ENCODE measurements around the gene INTS4.
"Not testable (repeated sequence)": the region's sequence is repeated elsewhere in the genome, so short reads cannot be mapped to it uniquely, and the experiment has no call there.

GRCh38 chr11:77878247-77878646 lies 116.2 kb downstream of the INTS4 start:
- TF ChIP-seq CTCF (conservative IDR thresholded peaks at IDR 0.05); ZFX (IDR thresholded peaks at IDR 0.05): not testable (repeated sequence)

Measured in C4-2B (cell line).